ENCODE measurements around the gene UPK1A. TPM values are rescaled to one million over a fixed set of nuclear protein-coding genes. Genes with fewer than 3 reads are reported as not detected.

UPK1A gene
- total RNA-seq (under 1 TPM in 4 of 5 donors, not detected in 1; 0.20 to 0.56 (median 0.38) TPM), total RNA-seq (0 to 1.1 (median 0.25) reads per million in 29 experiments)
- not detected for total RNA-seq (2013)

GRCh38 chr19:35666251-35666913 is at the start of gene UPK1A:
Gene UPK1A, plus strand, starts transcription at chr19:35666517. Its CDS starts 296 bp downstream, at chr19:35666813.
- Histone ChIP-seq H3K27ac (ENCODE audit: low read length) (no peak within 1 kb of the TSS), H3K27me3 (replicated peaks in 1 of 2; ENCODE audit: control insufficient read depth in 2 of 2, extremely low read depth in 1 of 2, insufficient read depth in 2 of 2, low read length in 1 of 2) (peaks cover 0 to 14% of the 10 kb centered on the region in 2 experiments), H3K36me3 (ENCODE audit: control insufficient read depth in 2 of 2, extremely low read depth in 1 of 2, insufficient read depth in 1 of 2, low read length in 1 of 2) (peaks cover 17 to 36% of the 10 kb centered on the region in 2 donors), H3K4me1 (ENCODE audit: control insufficient read depth in 1 of 2, extremely low read depth in 1 of 2, insufficient read depth in 2 of 2, low read length in 2 of 2) (no peaks in the 10 kb centered on the region), H3K9me3 (no peaks in the 10 kb centered on the region), H3K4me3 (ENCODE audit: control insufficient read depth in 1 of 2, extremely low read depth in 1 of 2, low read length in 1 of 2) (no peak within 1 kb of the TSS)
- ChIA-PET POLR2A (no interaction called here), CTCF (no interaction called here)
- peaks cover 14% of the 10 kb centered on the region for H3K36me3 Mint-ChIP-seq
- WGBS (ENCODE audit: insufficient coverage), result 87% methylated on average over 11 of the region's 16 CpGs
- DNase-seq (no peak), ATAC-seq (replicated peaks in 1 of 4) (no peak)
- peaks cover 5 to 13% of the 10 kb centered on the region in 2 donors for H3K27me3 Mint-ChIP-seq
- H3K4me1 Mint-ChIP-seq, result peaks cover 0 to 2% (median 0%) of the 10 kb centered on the region in 3 donors
- H3K27ac Mint-ChIP-seq, result no peak within 1 kb of the TSS
- H3K9me3 Mint-ChIP-seq, result no peaks in the 10 kb centered on the region
- H3K4me3 Mint-ChIP-seq, result no peak within 1 kb of the TSS

- no peaks in the 10 kb centered on the region for H3K27me3 Mint-ChIP-seq
- H3K36me3 ChIP-seq (ENCODE audit: control insufficient read depth in 2 of 2, extremely low read depth in 1 of 2, insufficient read depth in 1 of 2, low read length in 1 of 2), result peaks cover 9 to 12% of the 10 kb centered on the region in 2 donors
These were observed 47.5 kb upstream of the UPK1A start for GRCh38 chr19:35618857-35619256.

GRCh38 chr19:35619290-35619923 is 46.9 kb upstream of the UPK1A start:
- Mint-ChIP-seq H3K4me1 (no peaks in the 10 kb centered on the region), H3K9me3 (no peaks in the 10 kb centered on the region), H3K4me3 (no peak overlapping the region), H3K27ac (no peak overlapping the region), H3K27me3 (no peaks in the 10 kb centered on the region), H3K36me3 (peaks cover 19% of the 10 kb centered on the region)
- Histone ChIP-seq H3K27me3 (replicated peaks in 1 of 2; ENCODE audit: control insufficient read depth in 2 of 2, extremely low read depth in 1 of 2, insufficient read depth in 2 of 2, low read length in 1 of 2) (no peaks in the 10 kb centered on the region), H3K9me3 (no peaks in the 10 kb centered on the region), H3K4me1 (ENCODE audit: control insufficient read depth in 1 of 2, extremely low read depth in 1 of 2, insufficient read depth in 2 of 2, low read length in 2 of 2) (no peaks in the 10 kb centered on the region), H3K36me3 (ENCODE audit: control insufficient read depth in 2 of 2, extremely low read depth in 1 of 2, insufficient read depth in 1 of 2, low read length in 1 of 2) (peaks cover 9 to 12% of the 10 kb centered on the region in 2 donors), H3K27ac (ENCODE audit: low read length) (no peak overlapping the region), H3K4me3 (ENCODE audit: control insufficient read depth in 1 of 2, extremely low read depth in 1 of 2, low read length in 1 of 2) (no peak overlapping the region)
- ATAC-seq (replicated peaks in 1 of 4) (no peak), DNase-seq (no peak)
- ChIA-PET POLR2A (no interaction called here), CTCF (no interaction called here)
- 98% methylated on average over 7 of the region's 12 CpGs for WGBS (ENCODE audit: insufficient coverage)

More at GRCh38 chr19:35618857-35619256, 47.5 kb upstream of the UPK1A start:
- ATAC-seq (replicated peaks in 1 of 4) (no peak), DNase-seq (no peak)
- Histone ChIP-seq H3K27ac (ENCODE audit: low read length) (no peak overlapping the region), H3K27me3 (replicated peaks in 1 of 2; ENCODE audit: control insufficient read depth in 2 of 2, extremely low read depth in 1 of 2, insufficient read depth in 2 of 2, low read length in 1 of 2) (no peaks in the 10 kb centered on the region), H3K4me3 (ENCODE audit: control insufficient read depth in 1 of 2, extremely low read depth in 1 of 2, low read length in 1 of 2) (no peak overlapping the region), H3K9me3 (no peaks in the 10 kb centered on the region), H3K4me1 (ENCODE audit: control insufficient read depth in 1 of 2, extremely low read depth in 1 of 2, insufficient read depth in 2 of 2, low read length in 2 of 2) (no peaks in the 10 kb centered on the region)
- H3K4me3 Mint-ChIP-seq, result no peak overlapping the region
- ChIA-PET POLR2A (no interaction called here), CTCF (no interaction called here)
- H3K4me1 Mint-ChIP-seq, result peaks cover 0 to 2% (median 0%) of the 10 kb centered on the region in 3 donors
- no peaks in the 10 kb centered on the region for H3K9me3 Mint-ChIP-seq
- peaks cover 19% of the 10 kb centered on the region for H3K36me3 Mint-ChIP-seq
- WGBS (ENCODE audit: insufficient coverage), result 98% methylated on average over 7 of the region's 7 CpGs
- no peak overlapping the region for H3K27ac Mint-ChIP-seq

- ChIA-PET POLR2A (no interaction called here), CTCF (no interaction called here)
- no peak overlapping the region for H3K27ac Mint-ChIP-seq
- no peaks in the 10 kb centered on the region for H3K9me3 Mint-ChIP-seq
- H3K36me3 Mint-ChIP-seq, result peaks cover 19% of the 10 kb centered on the region
- Histone ChIP-seq H3K4me3 (ENCODE audit: control insufficient read depth in 1 of 2, extremely low read depth in 1 of 2, low read length in 1 of 2) (no peak overlapping the region), H3K27ac (ENCODE audit: low read length) (no peak overlapping the region), H3K4me1 (ENCODE audit: control insufficient read depth in 1 of 2, extremely low read depth in 1 of 2, insufficient read depth in 2 of 2, low read length in 2 of 2) (no peaks in the 10 kb centered on the region), H3K27me3 (replicated peaks in 1 of 2; ENCODE audit: control insufficient read depth in 2 of 2, extremely low read depth in 1 of 2, insufficient read depth in 2 of 2, low read length in 1 of 2) (no peaks in the 10 kb centered on the region), H3K36me3 (ENCODE audit: control insufficient read depth in 2 of 2, extremely low read depth in 1 of 2, insufficient read depth in 1 of 2, low read length in 1 of 2) (peaks cover 9 to 12% of the 10 kb centered on the region in 2 donors), H3K9me3 (no peaks in the 10 kb centered on the region)
- no peak for DNase-seq
- no peaks in the 10 kb centered on the region for H3K27me3 Mint-ChIP-seq
- no peak overlapping the region for H3K4me3 Mint-ChIP-seq
- no peak for ATAC-seq (replicated peaks in 1 of 4)
- 99% methylated on average over 14 of the region's 17 CpGs for WGBS (ENCODE audit: insufficient coverage)
- H3K4me1 Mint-ChIP-seq, result no peaks in the 10 kb centered on the region
These were observed 46.3 kb upstream of the UPK1A start for GRCh38 chr19:35620001-35620400.

GRCh38 chr19:35621708-35622107 is 44.6 kb upstream of the UPK1A start:
- peaks cover 9 to 12% of the 10 kb centered on the region in 2 donors for H3K36me3 ChIP-seq (ENCODE audit: control insufficient read depth in 2 of 2, extremely low read depth in 1 of 2, insufficient read depth in 1 of 2, low read length in 1 of 2)
- no peak overlapping the region for H3K4me3 Mint-ChIP-seq

GRCh38 chr19:35622750-35623149 is 43.6 kb upstream of the UPK1A start:
- POLR2A ChIA-PET, result interaction anchor here in 1 of 2 donors (0.7 kb wide), 1 partner anchor 516 kb away, joined by 7 read pairs; no protein-coding TSS in a partner anchor
- Histone ChIP-seq H3K4me3 (ENCODE audit: control insufficient read depth in 1 of 2, extremely low read depth in 1 of 2, low read length in 1 of 2) (no peak overlapping the region), H3K36me3 (ENCODE audit: control insufficient read depth in 2 of 2, extremely low read depth in 1 of 2, insufficient read depth in 1 of 2, low read length in 1 of 2) (peaks cover 3 to 8% of the 10 kb centered on the region in 2 donors), H3K9me3 (no peaks in the 10 kb centered on the region), H3K4me1 (ENCODE audit: control insufficient read depth in 1 of 2, extremely low read depth in 1 of 2, insufficient read depth in 2 of 2, low read length in 2 of 2) (peaks cover 0 to 2% of the 10 kb centered on the region in 2 experiments), H3K27me3 (replicated peaks in 1 of 2; ENCODE audit: control insufficient read depth in 2 of 2, extremely low read depth in 1 of 2, insufficient read depth in 2 of 2, low read length in 1 of 2) (no peaks in the 10 kb centered on the region), H3K27ac (ENCODE audit: low read length) (no peak overlapping the region)
- no peak for ATAC-seq (replicated peaks in 1 of 4)
- 95% methylated on average over 13 of the region's 13 CpGs for WGBS (ENCODE audit: insufficient coverage)
- CTCF ChIA-PET, result no interaction called here
- Mint-ChIP-seq H3K27me3 (no peaks in the 10 kb centered on the region), H3K27ac (no peak overlapping the region), H3K9me3 (no peaks in the 10 kb centered on the region), H3K4me1 (peaks cover 0 to 2% (median 0%) of the 10 kb centered on the region in 3 donors), H3K36me3 (peaks cover 9% of the 10 kb centered on the region), H3K4me3 (no peak overlapping the region)
- no peak for DNase-seq

More at GRCh38 chr19:35621708-35622107, 44.6 kb upstream of the UPK1A start:
- H3K27me3 ChIP-seq (replicated peaks in 1 of 2; ENCODE audit: control insufficient read depth in 2 of 2, extremely low read depth in 1 of 2, insufficient read depth in 2 of 2, low read length in 1 of 2), result no peaks in the 10 kb centered on the region
- H3K4me3 ChIP-seq (ENCODE audit: control insufficient read depth in 1 of 2, extremely low read depth in 1 of 2, low read length in 1 of 2), result no peak overlapping the region
- peaks cover 0 to 2% (median 0%) of the 10 kb centered on the region in 3 donors for H3K4me1 Mint-ChIP-seq
- H3K4me1 ChIP-seq (ENCODE audit: control insufficient read depth in 1 of 2, extremely low read depth in 1 of 2, insufficient read depth in 2 of 2, low read length in 2 of 2), result no peaks in the 10 kb centered on the region
- ATAC-seq (replicated peaks in 1 of 4) (no peak), DNase-seq (no peak)
- no peak overlapping the region for H3K27ac ChIP-seq (ENCODE audit: low read length)
- peaks cover 13% of the 10 kb centered on the region for H3K36me3 Mint-ChIP-seq
- H3K9me3 ChIP-seq, result no peaks in the 10 kb centered on the region
- WGBS (ENCODE audit: insufficient coverage), result 98% methylated on average over 8 of the region's 9 CpGs
- ChIA-PET POLR2A (no interaction called here), CTCF (no interaction called here)
- H3K27me3 Mint-ChIP-seq, result no peaks in the 10 kb centered on the region
- H3K27ac Mint-ChIP-seq, result no peak overlapping the region
- no peaks in the 10 kb centered on the region for H3K9me3 Mint-ChIP-seq

Data from T-cell (primary cell).